Measurements from ENCODE around the gene C1orf185. TPM values are rescaled to one million over a fixed set of nuclear protein-coding genes. Genes with fewer than 3 reads are reported as not detected.

The C1orf185 gene
- total and polyA plus RNA-seq, 9 of the 15 experiments (the other 6 are each of a cell fraction or from before 2014, with no cell fraction given): not detected

DNA sequence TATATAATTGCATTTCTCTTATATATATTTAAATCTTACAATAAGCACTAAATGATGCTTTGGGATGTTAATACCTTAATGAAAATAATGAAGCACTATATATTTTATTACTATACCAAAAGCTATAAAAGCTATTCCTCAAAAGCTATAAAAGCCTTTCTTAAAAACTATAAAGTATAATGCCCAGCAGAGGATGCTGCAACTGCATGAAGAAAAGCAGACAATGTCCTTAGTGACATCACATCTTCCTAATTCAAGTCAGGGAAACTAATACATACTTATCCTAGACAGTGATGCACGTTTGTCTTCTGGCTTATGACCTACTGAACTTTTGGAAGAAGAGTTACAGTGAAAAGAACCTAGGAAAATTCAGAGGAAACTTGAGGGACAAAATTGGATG, 13.6 kb upstream of the C1orf185 start:
- DNase-seq (ENCODE audit: extremely low read depth in 1 of 4, low spot score in 3 of 4) (peak in 2 of 4 experiments; percentile 18 to 19), FAIRE-seq (no peak), ATAC-seq (no peak)
- no peaks in the 10 kb centered on the region for H3K9me3 ChIP-seq (replicated peaks; ENCODE audit: control insufficient read depth, insufficient read depth, low read depth, low read length)
- H3K9ac ChIP-seq (ENCODE audit: insufficient read depth in 1 of 2, low read depth in 2 of 2, low read length in 2 of 2): no peak overlapping the region
- WGBS (ENCODE audit: insufficient coverage, low coverage, missing lambda C conversion rate): 0% methylated on average over 1 of the region's 1 CpG
- no peaks in the 10 kb centered on the region for H3K36me3 ChIP-seq (ENCODE audit: control insufficient read depth, insufficient read depth, low read length)
- H3K27me3 ChIP-seq (ENCODE audit: control insufficient read depth in 2 of 2, insufficient read depth in 2 of 2, low read length in 2 of 2): peaks cover 5 to 27% of the 10 kb centered on the region in 2 experiments
- intact Hi-C loops (cut with micrococcal nuclease): loop anchor here (1.0 kb wide), 1 partner anchor 101 kb away; no protein-coding TSS in a partner anchor
- H4K20me1 ChIP-seq (replicated peaks; ENCODE audit: control insufficient read depth, insufficient read depth, low read length): 0 out of 2 replicates have a peak, but pooled peaks cover 3% of the 10 kb centered on the region
- H3K79me2 ChIP-seq (ENCODE audit: control insufficient read depth, insufficient read depth, low read length): no peaks in the 10 kb centered on the region
- H3K4me2 ChIP-seq (ENCODE audit: insufficient read depth, low read length): no peak overlapping the region
- ChIA-PET POLR2A (interaction anchor here (0.6 to 1.5 kb wide), 2 partner anchors 17 to 77 kb away, joined by 3 to 4 read pairs; no protein-coding TSS in a partner anchor), CTCF (ENCODE audit: low intra/inter-chr PET ratio) (no interaction called here)
- no peaks in the 10 kb centered on the region for H3K9me1 ChIP-seq (ENCODE audit: control insufficient read depth, insufficient read depth, low read length)
- BruUV-seq (replicated peaks): no TSS peak
- in situ Hi-C loops (cut with MboI): no loop called here
- no peak overlapping the region for H3K27ac ChIP-seq (ENCODE audit: extremely low read depth, low read depth, low read length)
- no peaks in the 10 kb centered on the region for H3K4me1 ChIP-seq (replicated peaks in 1 of 2; ENCODE audit: control insufficient read depth in 2 of 2, insufficient read depth in 2 of 2, low read length in 2 of 2)
- no peak overlapping the region for H2AFZ ChIP-seq (ENCODE audit: low read depth, low read length)
- no peak overlapping the region for H3K4me3 ChIP-seq
- TF ChIP-seq, protein P1, sequence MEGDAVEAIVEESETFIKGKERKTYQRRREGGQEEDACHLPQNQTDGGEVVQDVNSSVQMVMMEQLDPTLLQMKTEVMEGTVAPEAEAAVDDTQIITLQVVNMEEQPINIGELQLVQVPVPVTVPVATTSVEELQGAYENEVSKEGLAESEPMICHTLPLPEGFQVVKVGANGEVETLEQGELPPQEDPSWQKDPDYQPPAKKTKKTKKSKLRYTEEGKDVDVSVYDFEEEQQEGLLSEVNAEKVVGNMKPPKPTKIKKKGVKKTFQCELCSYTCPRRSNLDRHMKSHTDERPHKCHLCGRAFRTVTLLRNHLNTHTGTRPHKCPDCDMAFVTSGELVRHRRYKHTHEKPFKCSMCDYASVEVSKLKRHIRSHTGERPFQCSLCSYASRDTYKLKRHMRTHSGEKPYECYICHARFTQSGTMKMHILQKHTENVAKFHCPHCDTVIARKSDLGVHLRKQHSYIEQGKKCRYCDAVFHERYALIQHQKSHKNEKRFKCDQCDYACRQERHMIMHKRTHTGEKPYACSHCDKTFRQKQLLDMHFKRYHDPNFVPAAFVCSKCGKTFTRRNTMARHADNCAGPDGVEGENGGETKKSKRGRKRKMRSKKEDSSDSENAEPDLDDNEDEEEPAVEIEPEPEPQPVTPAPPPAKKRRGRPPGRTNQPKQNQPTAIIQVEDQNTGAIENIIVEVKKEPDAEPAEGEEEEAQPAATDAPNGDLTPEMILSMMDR (IDR thresholded peaks at IDR 0.05 in 2 of 3, conservative IDR thresholded peaks at IDR 0.05 in 1 of 3; ENCODE audit: insufficient read depth in 2 of 3, low read depth in 1 of 3, low read length in 3 of 3): peak; percentile 14 to 43 (median 25); a peak in 3 of 6 replicates
- peak in 1 of 2 experiments; percentile 57; a peak in 1 of 4 replicates for TF ChIP-seq RAD21 (CRISPR knock-in tag; conservative IDR thresholded peaks at IDR 0.05 in 1 of 2, IDR thresholded peaks at IDR 0.05 in 1 of 2)
- no peak for TF ChIP-seq ZNF318 (IDR thresholded peaks at IDR 0.05; ENCODE audit: borderline replicate concordance in 1 of 2, low read depth in 1 of 2)

Measured in K562 (cell line).